Stimulated activated naive B cell treated with anti-CD40 and anti-IgM and Interleukin-4, amounts not matched to agents 10 μg/mL and 1 μg/mL and 100 μg/mL, for 72 hours (primary cell): ENCODE measurements around the gene SRR.
"Not testable (repeated sequence)": the region's sequence is repeated elsewhere in the genome, so short reads cannot be mapped to it uniquely, and the experiment has no call there.

Source experiments
- ATAC-seq, 2 donors: fragments of 150-1000 bp; cut with Tn5 transposase; replicated peaks; 2 replicates each; pipeline ENCODE4 v1.10.0; 2021; ENCODE audit warnings: moderate library complexity in 1 of 2
- DNase-seq: peaks from one replicate; pipeline ENCODE4 v3.0.0; 2021
- H3K27ac Mint-ChIP-seq: one replicate; pipeline ENCODE4 v1.8.0; 2022; ENCODE audit warnings: mild to moderate bottlenecking, mixed read lengths
- H3K27me3 Mint-ChIP-seq, 2 donors: one replicate each; pipeline ENCODE4 v1.8.0; 2022; ENCODE audit warnings: mixed read lengths in 2 of 2
- H3K36me3 Mint-ChIP-seq, 2 donors: one replicate each; pipeline ENCODE4 v1.8.0; 2022; ENCODE audit warnings: mixed read lengths in 2 of 2, mild to moderate bottlenecking in 1 of 2
- H3K4me1 Mint-ChIP-seq, 2 donors: one replicate each; pipeline ENCODE4 v1.8.0; 2022; ENCODE audit warnings: mixed read lengths in 2 of 2, mild to moderate bottlenecking in 1 of 2
- H3K4me3 Mint-ChIP-seq, 2 donors: one replicate each; pipeline ENCODE4 v1.8.0; 2022; ENCODE audit warnings: mild to moderate bottlenecking in 2 of 2, mixed read lengths in 2 of 2, moderate library complexity in 1 of 2
- H3K9me3 Mint-ChIP-seq, 2 donors: one replicate each; pipeline ENCODE4 v1.8.0; 2022; ENCODE audit warnings: mixed read lengths in 2 of 2, mild to moderate bottlenecking in 1 of 2

The SRR gene

DNA sequence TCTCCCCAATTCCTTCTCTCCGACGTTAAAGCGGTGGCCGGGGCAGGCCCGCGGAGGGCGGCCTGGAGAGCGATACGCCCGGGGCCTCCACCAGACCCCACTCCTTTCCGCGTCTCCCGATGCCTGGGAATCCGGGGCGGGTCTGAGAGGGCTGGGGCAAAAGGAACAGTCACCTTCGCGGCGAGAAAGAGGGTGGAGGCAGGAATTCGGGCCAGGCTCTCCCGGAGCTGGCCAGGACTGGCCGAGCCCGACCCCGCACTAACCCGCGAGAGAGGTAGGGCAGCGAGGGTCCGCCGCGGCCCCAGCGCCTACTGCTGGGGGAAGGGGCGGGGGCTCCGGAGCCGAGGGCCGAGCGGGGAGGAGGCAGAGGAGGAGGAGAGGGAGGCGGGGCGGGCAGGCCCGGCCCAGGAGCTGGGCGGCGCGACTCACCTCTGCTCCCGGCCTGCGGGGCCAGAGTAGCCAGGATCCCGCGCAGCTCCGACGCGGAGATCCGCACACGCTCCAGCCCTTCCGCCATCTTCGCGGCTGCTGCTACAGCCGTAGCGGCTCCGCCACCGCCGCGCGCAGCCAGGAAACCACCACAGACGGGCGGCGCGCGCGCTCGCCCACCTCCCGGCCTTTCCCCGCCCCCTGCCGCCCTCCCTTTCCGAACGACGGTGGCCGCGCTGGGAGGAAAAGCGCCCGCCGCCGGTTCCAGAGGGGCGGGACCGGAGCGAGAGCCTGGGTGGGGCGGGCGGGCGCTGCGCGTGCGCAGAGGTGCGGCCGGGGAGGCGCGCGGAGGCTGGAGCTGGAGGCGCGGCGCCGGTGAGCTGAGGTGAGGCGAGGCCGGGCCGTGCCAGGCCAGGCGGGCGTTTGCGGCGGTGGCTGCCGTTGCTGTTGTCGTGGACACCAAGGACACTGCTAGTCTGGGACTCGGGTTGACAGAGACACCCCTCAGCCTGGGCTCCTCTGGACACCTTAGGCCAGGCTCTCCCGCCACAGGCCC lies at the start of gene SRR, which contains the start of gene SMG6:
Gene SRR (plus strand): TSS at position 747 of the 985 bp plus-strand sequence. CDS start 11,611 bp downstream, outside the sequence.
Gene SMG6 (minus strand): TSS at position 582 of the 985 bp plus-strand sequence. CDS start 65 bp downstream, at position 517.
- Mint-ChIP-seq H3K27me3 (no peaks in the 10 kb centered on the region), H3K36me3 (peaks cover 20 to 28% of the 10 kb centered on the region in 2 donors), H3K27ac (peak within 1 kb of the TSS; percentile 89), H3K4me3 (peak within 1 kb of the TSS; percentile 88 to 91), H3K9me3 (no peaks in the 10 kb centered on the region), H3K4me1 (peaks cover 4 to 51% of the 10 kb centered on the region in 2 donors)
- ATAC-seq (peak; percentile 87 to 89), DNase-seq (peak; percentile 86)

- not testable (repeated sequence) for H3K27ac Mint-ChIP-seq, ATAC-seq, H3K4me3 Mint-ChIP-seq, H3K27me3 Mint-ChIP-seq, DNase-seq, H3K9me3 Mint-ChIP-seq
- Mint-ChIP-seq H3K36me3 (peaks cover 29 to 32% of the 10 kb centered on the region in 2 donors), H3K4me1 (peaks cover 25 to 49% of the 10 kb centered on the region in 2 donors)
Observed at GRCh38 chr17:2258830-2259229, 44.9 kb upstream of the SRR start.

DNA sequence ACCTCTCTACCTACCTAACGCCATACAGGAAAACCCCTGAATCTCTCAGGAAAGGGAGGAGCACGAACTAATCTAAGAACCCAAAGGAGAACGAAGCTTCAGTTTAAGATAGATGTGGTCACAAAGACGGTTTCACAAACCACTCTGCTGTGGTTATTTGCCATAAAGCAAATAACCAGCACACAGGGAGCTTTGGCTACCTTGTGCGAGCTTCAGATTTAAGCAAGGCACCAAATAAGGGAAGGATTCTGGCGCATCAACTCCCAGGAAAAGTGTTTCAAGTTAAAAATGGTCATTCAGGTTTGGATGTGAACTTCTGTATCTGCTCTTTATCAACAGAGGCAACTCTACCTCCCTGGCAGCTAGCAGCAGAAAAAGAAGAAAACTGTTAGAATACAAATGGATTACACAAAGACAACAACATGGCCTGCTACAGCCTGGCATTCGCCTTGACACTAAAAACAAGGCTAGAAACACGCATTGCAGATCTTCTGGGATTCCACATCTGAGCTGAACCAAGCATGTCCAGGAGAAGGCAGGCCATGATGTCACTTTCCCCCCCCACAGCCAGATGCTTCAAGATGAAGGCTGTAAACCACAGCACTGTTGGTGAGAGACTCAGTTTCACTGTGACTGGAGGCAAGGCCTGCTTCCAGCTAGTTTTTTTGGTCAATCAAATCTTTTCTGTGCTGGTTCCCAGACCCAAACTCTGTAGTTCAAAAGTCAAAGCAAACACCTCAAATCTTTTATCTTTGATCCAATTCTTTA lies 43.8 kb upstream of the SRR start:
- DNase-seq: peak; percentile 58
- Mint-ChIP-seq H3K27me3 (no peaks in the 10 kb centered on the region), H3K4me3 (peak overlapping the region in 1 of 2 donors; percentile 30), H3K9me3 (no peaks in the 10 kb centered on the region), H3K27ac (peak overlapping the region; percentile 63), H3K36me3 (peaks cover 22 to 30% of the 10 kb centered on the region in 2 donors), H3K4me1 (peaks cover 27 to 49% of the 10 kb centered on the region in 2 donors)
- peak; percentile 92 to 93 for ATAC-seq

GRCh38 chr17:2262135-2262587 lies 41.6 kb upstream of the SRR start:
- H3K9me3 Mint-ChIP-seq: no peaks in the 10 kb centered on the region
- H3K4me3 Mint-ChIP-seq: no peak overlapping the region
- peaks cover 16 to 24% of the 10 kb centered on the region in 2 donors for H3K36me3 Mint-ChIP-seq
- peaks cover 36 to 70% of the 10 kb centered on the region in 2 donors for H3K4me1 Mint-ChIP-seq
- H3K27ac Mint-ChIP-seq: no peak overlapping the region
- ATAC-seq: no peak
- no peaks in the 10 kb centered on the region for H3K27me3 Mint-ChIP-seq
- DNase-seq: no peak

DNA sequence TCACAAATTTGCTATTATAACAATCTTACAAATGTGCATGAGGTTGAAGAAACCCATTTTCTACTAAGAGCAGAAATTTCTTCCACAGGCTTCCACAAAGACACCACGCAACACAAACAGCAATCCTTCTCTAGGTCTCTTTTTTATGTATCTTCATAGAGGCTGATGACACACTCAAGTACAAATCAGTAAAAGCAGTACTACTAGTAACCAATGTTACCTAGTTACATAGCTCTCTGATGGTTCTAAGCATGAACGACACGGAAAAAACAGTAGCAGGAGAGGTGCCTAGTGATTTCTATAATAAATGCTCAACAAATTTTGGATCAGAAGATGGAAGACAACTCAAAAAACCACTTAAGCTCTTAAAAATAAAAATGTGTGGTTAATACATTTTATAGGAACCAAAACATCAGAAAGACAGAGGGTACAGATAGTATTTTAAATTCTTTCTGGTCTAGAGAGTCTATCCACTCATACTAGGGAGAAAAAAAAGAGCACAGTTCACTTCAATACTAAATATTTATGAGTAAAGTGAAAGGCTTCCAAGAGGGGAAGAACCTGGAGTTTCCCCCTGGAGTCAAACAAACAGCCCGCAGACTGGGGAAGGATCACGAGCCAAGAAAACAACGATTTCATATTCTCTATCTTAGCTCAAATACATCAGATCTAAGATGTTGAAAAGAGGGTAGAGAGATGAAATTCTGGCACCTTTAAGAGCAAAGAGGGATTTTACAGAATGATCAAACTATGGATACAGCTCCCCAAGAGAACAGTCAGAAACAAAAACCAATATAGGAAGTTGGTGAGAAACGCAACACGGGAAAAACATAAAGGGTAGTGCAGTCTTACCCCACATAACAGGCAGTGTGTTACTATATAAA lies 40.3 kb upstream of the SRR start:
- Mint-ChIP-seq H3K4me1 (peaks cover 35 to 65% of the 10 kb centered on the region in 2 donors), H3K27ac (no peak overlapping the region), H3K9me3 (no peaks in the 10 kb centered on the region), H3K4me3 (no peak overlapping the region), H3K27me3 (no peaks in the 10 kb centered on the region), H3K36me3 (peaks cover 12 to 22% of the 10 kb centered on the region in 2 donors)
- ATAC-seq (no peak), DNase-seq (no peak)

DNA sequence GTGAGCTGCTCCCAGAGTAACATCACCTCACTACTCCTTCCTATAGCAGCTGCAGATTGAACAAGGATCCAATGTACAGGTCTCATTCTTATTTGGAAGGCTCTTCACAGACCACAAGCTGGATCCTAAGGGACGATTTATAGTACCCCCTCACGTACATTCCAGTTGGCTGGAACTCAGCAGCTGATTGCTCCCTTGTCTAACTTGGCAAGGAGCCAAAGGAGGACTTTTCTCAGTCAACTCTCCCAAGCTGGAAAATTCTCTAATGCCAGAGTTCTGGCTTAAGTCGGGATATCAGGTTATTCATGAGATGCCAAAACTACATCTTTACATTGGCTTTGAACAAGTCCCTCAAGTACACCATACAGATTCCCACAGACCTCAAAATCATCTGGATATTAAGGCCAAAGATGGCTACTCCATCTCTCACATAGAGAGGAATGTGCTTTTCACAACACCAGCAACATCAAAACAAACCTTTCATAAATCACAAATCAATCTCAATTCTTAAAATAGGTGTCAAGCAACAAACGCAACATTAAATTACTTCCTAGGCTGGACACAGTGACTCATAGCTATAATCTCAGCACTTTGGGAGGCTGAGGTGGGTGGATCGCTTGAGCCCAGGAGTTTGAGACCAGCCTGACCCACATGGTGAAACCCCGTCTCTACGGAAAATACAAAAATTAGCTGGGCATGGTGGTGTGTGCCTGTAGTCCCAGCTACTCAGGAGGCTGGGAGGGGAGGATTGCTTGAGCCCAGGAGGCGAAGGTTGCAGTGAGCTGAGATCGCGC lies 39.5 kb upstream of the SRR start:
- DNase-seq (no peak), ATAC-seq (no peak)
- peaks cover 32 to 57% of the 10 kb centered on the region in 2 donors for H3K4me1 Mint-ChIP-seq
- peak overlapping the region; percentile 37 for H3K27ac Mint-ChIP-seq
- peaks cover 9 to 22% of the 10 kb centered on the region in 2 donors for H3K36me3 Mint-ChIP-seq
- no peaks in the 10 kb centered on the region for H3K9me3 Mint-ChIP-seq
- no peaks in the 10 kb centered on the region for H3K27me3 Mint-ChIP-seq
- H3K4me3 Mint-ChIP-seq: no peak overlapping the region

DNA sequence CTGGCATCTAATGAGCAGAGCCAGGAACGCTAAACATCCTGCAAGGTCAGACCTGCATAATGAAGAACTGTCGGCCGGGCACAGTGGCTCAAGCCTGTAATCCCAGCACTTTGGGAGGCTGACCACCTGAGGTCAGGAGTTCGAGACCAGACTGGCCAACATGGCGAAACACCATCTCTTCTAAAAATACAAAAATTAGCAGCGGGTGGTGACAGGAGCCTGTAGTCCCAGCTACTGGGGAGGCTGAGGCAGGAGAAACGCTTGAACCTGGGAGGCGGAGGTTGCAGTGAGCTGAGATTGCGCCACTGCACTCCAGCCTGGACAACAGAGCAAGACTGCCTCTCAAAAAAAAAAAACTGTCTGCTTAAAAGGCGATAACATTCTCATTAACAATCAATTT lies 38.6 kb upstream of the SRR start:
- ATAC-seq, DNase-seq, H3K27me3 Mint-ChIP-seq, H3K9me3 Mint-ChIP-seq, H3K4me3 Mint-ChIP-seq: not testable (repeated sequence)
- Mint-ChIP-seq H3K4me1 (peaks cover 25 to 48% of the 10 kb centered on the region in 2 donors), H3K27ac (peak overlapping the region; percentile 98), H3K36me3 (peaks cover 16 to 26% of the 10 kb centered on the region in 2 donors)

- H3K4me3 Mint-ChIP-seq: peak overlapping the region; percentile 75 to 79
- H3K27ac Mint-ChIP-seq: peak overlapping the region; percentile 98
- peaks cover 21 to 42% of the 10 kb centered on the region in 2 donors for H3K4me1 Mint-ChIP-seq
- H3K27me3 Mint-ChIP-seq: no peaks in the 10 kb centered on the region
- no peaks in the 10 kb centered on the region for H3K9me3 Mint-ChIP-seq
- H3K36me3 Mint-ChIP-seq: peaks cover 21 to 26% of the 10 kb centered on the region in 2 donors
- peak; percentile 67 for DNase-seq
- ATAC-seq: peak; percentile 95 to 97
Observed at GRCh38 chr17:2266045-2266864, 37.5 kb upstream of the SRR start.

DNA sequence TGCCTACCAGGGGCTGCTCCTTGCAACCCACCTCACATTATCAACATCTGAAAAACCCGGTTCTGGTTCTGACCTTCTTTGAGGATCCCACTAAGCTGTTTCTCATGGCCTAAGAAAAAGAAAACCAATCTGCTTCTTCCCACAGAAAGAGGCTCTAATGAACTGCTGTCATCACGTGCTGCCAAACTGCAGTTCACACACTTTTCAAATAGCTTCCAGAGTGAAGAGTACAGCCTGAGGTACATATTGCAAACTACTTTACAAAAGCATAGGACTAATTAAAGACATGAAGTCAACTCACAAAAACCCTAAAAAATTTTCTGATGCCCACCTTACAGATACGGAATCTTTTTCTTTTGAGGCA lies 36.9 kb upstream of the SRR start:
- peak overlapping the region; percentile 98 for H3K27ac Mint-ChIP-seq
- peaks cover 21 to 42% of the 10 kb centered on the region in 2 donors for H3K4me1 Mint-ChIP-seq
- no peak for DNase-seq
- H3K27me3 Mint-ChIP-seq: no peaks in the 10 kb centered on the region
- H3K36me3 Mint-ChIP-seq: peaks cover 20 to 21% of the 10 kb centered on the region in 2 donors
- ATAC-seq: no peak
- peak overlapping the region; percentile 75 to 79 for H3K4me3 Mint-ChIP-seq
- no peaks in the 10 kb centered on the region for H3K9me3 Mint-ChIP-seq

DNA sequence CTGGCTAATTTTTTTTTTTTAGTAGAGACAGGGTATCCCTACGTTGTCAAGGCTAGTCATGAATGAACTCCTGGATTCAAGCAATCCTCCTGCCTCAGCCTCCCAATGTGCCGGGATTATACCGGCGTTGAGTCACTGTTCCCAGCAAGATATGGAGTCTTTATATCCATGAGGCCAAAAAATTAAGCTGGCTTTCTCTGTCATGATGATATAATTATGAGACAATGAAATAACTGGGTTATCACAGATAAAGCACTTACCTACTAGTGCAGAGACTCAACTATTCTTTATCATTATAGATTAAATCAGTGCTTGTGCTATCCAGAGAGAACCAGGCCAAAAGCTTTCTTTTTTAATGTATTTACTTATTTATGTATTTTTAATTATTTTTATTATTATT lies 36.4 kb upstream of the SRR start:
- H3K9me3 Mint-ChIP-seq: no peaks in the 10 kb centered on the region
- peaks cover 24 to 42% of the 10 kb centered on the region in 2 donors for H3K4me1 Mint-ChIP-seq
- no peaks in the 10 kb centered on the region for H3K27me3 Mint-ChIP-seq
- H3K36me3 Mint-ChIP-seq: peaks cover 20 to 25% of the 10 kb centered on the region in 2 donors
- ATAC-seq (no peak), DNase-seq (no peak)
- no peak overlapping the region for H3K4me3 Mint-ChIP-seq
- H3K27ac Mint-ChIP-seq: peak overlapping the region; percentile 98

DNA sequence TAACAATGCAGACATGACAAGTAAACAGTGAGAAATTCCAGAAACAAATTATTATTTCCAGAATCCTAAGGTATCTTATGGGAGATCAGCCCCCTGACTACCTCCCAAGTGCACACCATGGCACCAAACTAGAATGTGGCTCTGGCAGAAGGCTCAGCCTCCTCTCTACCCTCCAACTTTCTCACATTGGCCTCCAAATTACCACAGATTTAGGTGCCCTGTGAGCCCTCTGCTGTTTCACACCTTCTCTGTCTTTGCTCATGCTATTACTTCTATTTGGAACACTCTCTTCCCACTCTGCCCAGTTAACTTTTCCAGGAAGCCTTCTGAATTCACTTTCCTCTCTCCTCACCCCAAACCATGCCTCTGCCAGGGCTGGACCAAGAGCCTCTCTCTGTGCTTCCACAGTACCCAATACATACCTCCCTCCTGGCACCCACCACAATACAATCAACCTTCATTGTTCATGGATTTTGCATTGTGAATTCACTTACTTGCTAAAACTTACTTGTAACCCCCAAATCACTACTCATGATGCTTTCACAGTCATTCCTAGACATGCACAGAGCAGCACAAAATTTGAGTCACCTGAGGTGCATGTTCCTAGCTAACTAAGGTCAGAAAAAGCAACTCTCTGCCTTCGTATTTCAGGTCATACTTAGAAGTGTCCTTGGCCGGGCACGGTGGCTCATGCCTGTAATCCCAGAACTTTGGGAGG lies 31.6 kb upstream of the SRR start:
- no peaks in the 10 kb centered on the region for H3K9me3 Mint-ChIP-seq
- DNase-seq (no peak), ATAC-seq (no peak)
- peaks cover 0 to 5% of the 10 kb centered on the region in 2 donors for H3K4me1 Mint-ChIP-seq
- H3K27ac Mint-ChIP-seq: no peak overlapping the region
- no peak overlapping the region for H3K4me3 Mint-ChIP-seq
- H3K27me3 Mint-ChIP-seq: no peaks in the 10 kb centered on the region
- peaks cover 19 to 36% of the 10 kb centered on the region in 2 donors for H3K36me3 Mint-ChIP-seq

GRCh38 chr17:2274414-2274813 lies 29.3 kb upstream of the SRR start:
- Mint-ChIP-seq H3K36me3 (peaks cover 24 to 41% of the 10 kb centered on the region in 2 donors), H3K4me3 (no peak overlapping the region), H3K27ac (no peak overlapping the region), H3K4me1 (peaks cover 0 to 3% of the 10 kb centered on the region in 2 donors), H3K9me3 (no peaks in the 10 kb centered on the region), H3K27me3 (no peaks in the 10 kb centered on the region)
- ATAC-seq (no peak), DNase-seq (no peak)
